ENCODE results near the gene BTD. TPM values are rescaled to one million over a fixed set of nuclear protein-coding genes. Genes with fewer than 3 reads are reported as not detected.

BTD gene
- total RNA-seq (2014; rRNA removed; shearing (Covaris generic)) (15.0 and 17.8 TPM in 2 replicates), polyA plus RNA-seq (2016; fragmentation: Nextera tagmentation; extraction: Ambion mirVana) (19.0 and 20.0 TPM in 2 replicates)
- long read RNA-seq, full-length matches to known transcripts = 10 of 16 reads
- long read RNA-seq, partial matches to known transcripts = 6 of 16 reads
- long read RNA-seq, other reads (novel, unspliced or antisense) = 0 of 16 reads

DNA sequence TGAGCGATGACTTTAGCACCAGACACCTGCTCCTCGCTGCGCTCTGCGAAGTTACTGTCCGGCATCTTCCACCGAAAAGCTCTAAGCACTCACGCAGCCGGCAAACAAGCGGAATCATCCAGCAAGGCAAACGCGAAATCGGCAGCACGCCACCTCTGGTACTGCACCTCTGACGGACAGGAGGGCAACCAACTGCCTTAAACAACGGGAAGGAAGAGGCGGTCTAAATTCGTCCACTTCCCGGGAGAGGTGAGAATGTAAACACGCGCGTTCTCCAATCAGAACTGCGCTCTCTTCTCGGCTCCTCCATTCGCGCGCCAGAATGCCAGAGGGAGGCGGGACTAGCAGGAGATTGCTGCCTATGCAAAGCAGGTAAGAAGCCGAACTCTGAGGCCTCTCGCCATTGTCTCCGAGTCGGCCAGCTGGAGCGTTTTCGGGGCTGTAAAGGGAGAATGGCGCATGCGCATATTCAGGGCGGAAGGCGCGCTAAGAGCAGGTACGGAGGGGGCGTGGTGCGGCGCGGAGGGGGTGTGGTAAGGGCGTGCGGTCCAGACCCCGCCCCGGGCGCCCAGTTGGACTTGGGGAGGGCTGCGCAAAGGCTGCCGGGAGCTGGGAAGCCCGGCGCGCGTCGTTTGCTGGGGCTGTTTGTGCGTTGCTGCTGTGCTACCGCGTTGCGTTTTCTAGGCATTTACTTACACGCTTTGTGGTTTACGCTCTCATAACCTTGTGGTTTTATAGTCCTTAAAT lies at the start of gene BTD, which contains the start of gene HACL1:
TSS of gene BTD (plus strand) at position 347 of the 747 bp plus-strand sequence. CDS start 33,695 bp downstream, outside the sequence.
TSS of gene HACL1 (minus strand) at position 171 of the 747 bp plus-strand sequence. CDS start at position 65, 106 bp downstream.
- peak; percentile 100 for DNase-seq (ENCODE audit: low spot score)
- Histone ChIP-seq H3K4me1 (ENCODE audit: insufficient read depth) (peaks cover 2% of the 10 kb centered on the region), H2AFZ (peak within 1 kb of the TSS; percentile 93)

More for the DNA sequence above, at the start of gene BTD, which contains the start of gene HACL1:
- Mint-ChIP-seq H3K27ac (peak within 1 kb of the TSS; percentile 99), H3K27me3 (ENCODE audit: insufficient read depth, low read depth, poor library complexity) (peaks cover 5% of the 10 kb centered on the region), H3K4me1 (peaks cover 10% of the 10 kb centered on the region), H3K36me3 (ENCODE audit: low read depth) (peaks cover 64% of the 10 kb centered on the region), H3K9me3 (peaks cover 24% of the 10 kb centered on the region), H3K4me3 (peak within 1 kb of the TSS; percentile 100)
- Histone ChIP-seq H3K4me2 (peak within 1 kb of the TSS; percentile 96), H4K20me1 (replicated peaks; ENCODE audit: insufficient read depth) (no peaks in the 10 kb centered on the region), H3K79me2 (replicated peaks; ENCODE audit: insufficient read depth) (peaks cover 26% of the 10 kb centered on the region), H3K4me3 (peak within 1 kb of the TSS; percentile 67), H3K27ac (ENCODE audit: low read depth) (peak within 1 kb of the TSS; percentile 96), H3K9me2 (ENCODE audit: insufficient read depth) (no peaks in the 10 kb centered on the region), H3K36me3 (ENCODE audit: insufficient read depth) (peaks cover 28% of the 10 kb centered on the region), H3F3A (replicated peaks; ENCODE audit: low read depth) (no peaks in the 10 kb centered on the region; the same call in 1 of the 2 replicates), H3K27me3 (ENCODE audit: insufficient read depth) (no peaks in the 10 kb centered on the region)
- peak; percentile 97 for ATAC-seq
- TF ChIP-seq POLR2AphosphoS5 (IDR thresholded peaks at IDR 0.05; ENCODE audit: low read depth) = peak; percentile 93
- TF ChIP-seq ZNF114 (CRISPR knock-in tag; IDR thresholded peaks at IDR 0.05) = no peak
- no peak for TF ChIP-seq JUNB (IDR thresholded peaks at IDR 0.05; ENCODE audit: unreplicated experiment)
- no peak for TF ChIP-seq ZNF331 (CRISPR knock-in tag; IDR thresholded peaks at IDR 0.05; ENCODE audit: low read depth)
- TF ChIP-seq EZH2phosphoT487 (IDR thresholded peaks at IDR 0.05; ENCODE audit: unreplicated experiment) = no peak
- TF ChIP-seq, protein P1, sequence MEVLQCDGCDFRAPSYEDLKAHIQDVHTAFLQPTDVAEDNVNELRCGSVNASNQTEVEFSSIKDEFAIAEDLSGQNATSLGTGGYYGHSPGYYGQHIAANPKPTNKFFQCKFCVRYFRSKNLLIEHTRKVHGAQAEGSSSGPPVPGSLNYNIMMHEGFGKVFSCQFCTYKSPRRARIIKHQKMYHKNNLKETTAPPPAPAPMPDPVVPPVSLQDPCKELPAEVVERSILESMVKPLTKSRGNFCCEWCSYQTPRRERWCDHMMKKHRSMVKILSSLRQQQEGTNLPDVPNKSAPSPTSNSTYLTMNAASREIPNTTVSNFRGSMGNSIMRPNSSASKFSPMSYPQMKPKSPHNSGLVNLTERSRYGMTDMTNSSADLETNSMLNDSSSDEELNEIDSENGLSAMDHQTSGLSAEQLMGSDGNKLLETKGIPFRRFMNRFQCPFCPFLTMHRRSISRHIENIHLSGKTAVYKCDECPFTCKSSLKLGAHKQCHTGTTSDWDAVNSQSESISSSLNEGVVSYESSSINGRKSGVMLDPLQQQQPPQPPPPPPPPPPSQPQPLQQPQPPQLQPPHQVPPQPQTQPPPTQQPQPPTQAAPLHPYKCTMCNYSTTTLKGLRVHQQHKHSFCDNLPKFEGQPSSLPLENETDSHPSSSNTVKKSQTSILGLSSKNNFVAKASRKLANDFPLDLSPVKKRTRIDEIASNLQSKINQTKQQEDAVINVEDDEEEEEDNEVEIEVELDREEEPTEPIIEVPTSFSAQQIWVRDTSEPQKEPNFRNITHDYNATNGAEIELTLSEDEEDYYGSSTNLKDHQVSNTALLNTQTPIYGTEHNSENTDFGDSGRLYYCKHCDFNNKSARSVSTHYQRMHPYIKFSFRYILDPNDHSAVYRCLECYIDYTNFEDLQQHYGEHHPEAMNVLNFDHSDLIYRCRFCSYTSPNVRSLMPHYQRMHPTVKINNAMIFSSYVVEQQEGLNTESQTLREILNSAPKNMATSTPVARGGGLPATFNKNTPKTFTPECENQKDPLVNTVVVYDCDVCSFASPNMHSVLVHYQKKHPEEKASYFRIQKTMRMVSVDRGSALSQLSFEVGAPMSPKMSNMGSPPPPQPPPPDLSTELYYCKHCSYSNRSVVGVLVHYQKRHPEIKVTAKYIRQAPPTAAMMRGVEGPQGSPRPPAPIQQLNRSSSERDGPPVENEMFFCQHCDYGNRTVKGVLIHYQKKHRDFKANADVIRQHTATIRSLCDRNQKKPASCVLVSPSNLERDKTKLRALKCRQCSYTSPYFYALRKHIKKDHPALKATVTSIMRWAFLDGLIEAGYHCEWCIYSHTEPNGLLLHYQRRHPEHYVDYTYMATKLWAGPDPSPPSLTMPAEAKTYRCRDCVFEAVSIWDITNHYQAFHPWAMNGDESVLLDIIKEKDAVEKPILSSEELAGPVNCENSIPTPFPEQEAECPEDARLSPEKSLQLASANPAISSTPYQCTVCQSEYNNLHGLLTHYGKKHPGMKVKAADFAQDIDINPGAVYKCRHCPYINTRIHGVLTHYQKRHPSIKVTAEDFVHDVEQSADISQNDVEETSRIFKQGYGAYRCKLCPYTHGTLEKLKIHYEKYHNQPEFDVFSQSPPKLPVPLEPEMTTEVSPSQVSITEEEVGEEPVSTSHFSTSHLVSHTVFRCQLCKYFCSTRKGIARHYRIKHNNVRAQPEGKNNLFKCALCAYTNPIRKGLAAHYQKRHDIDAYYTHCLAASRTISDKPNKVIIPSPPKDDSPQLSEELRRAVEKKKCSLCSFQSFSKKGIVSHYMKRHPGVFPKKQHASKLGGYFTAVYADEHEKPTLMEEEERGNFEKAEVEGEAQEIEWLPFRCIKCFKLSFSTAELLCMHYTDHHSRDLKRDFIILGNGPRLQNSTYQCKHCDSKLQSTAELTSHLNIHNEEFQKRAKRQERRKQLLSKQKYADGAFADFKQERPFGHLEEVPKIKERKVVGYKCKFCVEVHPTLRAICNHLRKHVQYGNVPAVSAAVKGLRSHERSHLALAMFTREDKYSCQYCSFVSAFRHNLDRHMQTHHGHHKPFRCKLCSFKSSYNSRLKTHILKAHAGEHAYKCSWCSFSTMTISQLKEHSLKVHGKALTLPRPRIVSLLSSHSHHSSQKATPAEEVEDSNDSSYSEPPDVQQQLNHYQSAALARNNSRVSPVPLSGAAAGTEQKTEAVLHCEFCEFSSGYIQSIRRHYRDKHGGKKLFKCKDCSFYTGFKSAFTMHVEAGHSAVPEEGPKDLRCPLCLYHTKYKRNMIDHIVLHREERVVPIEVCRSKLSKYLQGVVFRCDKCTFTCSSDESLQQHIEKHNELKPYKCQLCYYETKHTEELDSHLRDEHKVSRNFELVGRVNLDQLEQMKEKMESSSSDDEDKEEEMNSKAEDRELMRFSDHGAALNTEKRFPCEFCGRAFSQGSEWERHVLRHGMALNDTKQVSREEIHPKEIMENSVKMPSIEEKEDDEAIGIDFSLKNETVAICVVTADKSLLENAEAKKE (CRISPR knock-in tag; IDR thresholded peaks at IDR 0.05) = no peak
- TF ChIP-seq, protein P2, sequence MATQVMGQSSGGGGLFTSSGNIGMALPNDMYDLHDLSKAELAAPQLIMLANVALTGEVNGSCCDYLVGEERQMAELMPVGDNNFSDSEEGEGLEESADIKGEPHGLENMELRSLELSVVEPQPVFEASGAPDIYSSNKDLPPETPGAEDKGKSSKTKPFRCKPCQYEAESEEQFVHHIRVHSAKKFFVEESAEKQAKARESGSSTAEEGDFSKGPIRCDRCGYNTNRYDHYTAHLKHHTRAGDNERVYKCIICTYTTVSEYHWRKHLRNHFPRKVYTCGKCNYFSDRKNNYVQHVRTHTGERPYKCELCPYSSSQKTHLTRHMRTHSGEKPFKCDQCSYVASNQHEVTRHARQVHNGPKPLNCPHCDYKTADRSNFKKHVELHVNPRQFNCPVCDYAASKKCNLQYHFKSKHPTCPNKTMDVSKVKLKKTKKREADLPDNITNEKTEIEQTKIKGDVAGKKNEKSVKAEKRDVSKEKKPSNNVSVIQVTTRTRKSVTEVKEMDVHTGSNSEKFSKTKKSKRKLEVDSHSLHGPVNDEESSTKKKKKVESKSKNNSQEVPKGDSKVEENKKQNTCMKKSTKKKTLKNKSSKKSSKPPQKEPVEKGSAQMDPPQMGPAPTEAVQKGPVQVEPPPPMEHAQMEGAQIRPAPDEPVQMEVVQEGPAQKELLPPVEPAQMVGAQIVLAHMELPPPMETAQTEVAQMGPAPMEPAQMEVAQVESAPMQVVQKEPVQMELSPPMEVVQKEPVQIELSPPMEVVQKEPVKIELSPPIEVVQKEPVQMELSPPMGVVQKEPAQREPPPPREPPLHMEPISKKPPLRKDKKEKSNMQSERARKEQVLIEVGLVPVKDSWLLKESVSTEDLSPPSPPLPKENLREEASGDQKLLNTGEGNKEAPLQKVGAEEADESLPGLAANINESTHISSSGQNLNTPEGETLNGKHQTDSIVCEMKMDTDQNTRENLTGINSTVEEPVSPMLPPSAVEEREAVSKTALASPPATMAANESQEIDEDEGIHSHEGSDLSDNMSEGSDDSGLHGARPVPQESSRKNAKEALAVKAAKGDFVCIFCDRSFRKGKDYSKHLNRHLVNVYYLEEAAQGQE (IDR thresholded peaks at IDR 0.05; ENCODE audit: unreplicated experiment) = no peak
- peak; percentile 66 for TF ChIP-seq ETS1 (IDR thresholded peaks at IDR 0.05)
- no peak for TF ChIP-seq NANOG (IDR thresholded peaks at IDR 0.05; ENCODE audit: borderline replicate concordance)
- TF ChIP-seq CREB1 (CRISPR knock-in tag; IDR thresholded peaks at IDR 0.05; ENCODE audit: low read depth) = peak; percentile 68
- TF ChIP-seq EZH2 (IDR thresholded peaks at IDR 0.05; ENCODE audit: low read depth, unreplicated experiment) = no peak
- TF ChIP-seq CTCF (conservative IDR thresholded peaks at IDR 0.05; ENCODE audit: low read depth in 2 of 2) = 0 out of 4 replicates have a peak, but pooled peaks of 1 of the 2 experiments have one; percentile 22
- TF ChIP-seq STAT1 (IDR thresholded peaks at IDR 0.05; ENCODE audit: unreplicated experiment) = no peak
